ENCODE data around the gene CLDN11. TPM values are rescaled to one million over a fixed set of nuclear protein-coding genes. Genes with fewer than 3 reads are reported as not detected.

CLDN11 gene
- polyA plus RNA-seq, 1 of the 3 experiments (the other 2 are of a cell fraction) = 2.2 TPM

DNA sequence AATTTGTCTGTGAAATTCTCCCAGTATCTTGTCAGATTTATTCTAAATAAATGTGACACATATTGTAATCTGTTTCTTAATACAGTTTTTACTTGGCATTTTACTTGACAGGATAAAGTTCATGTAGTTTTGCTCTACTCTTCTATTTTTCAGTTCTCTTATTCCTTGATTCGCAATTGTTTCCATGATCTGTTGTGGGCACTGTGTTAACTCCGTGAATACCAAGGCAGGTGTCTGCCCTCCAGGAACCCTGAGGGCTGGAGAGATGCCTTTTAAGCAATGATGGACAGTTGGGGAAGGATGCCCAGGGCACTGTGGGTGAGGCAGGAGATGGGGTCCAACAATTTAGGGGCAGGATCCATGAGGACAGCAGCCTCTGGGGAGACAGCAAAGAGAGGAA, 3.1 kb downstream of the CLDN11 start:
- Histone ChIP-seq H3K27me3 (ENCODE audit: insufficient read depth) (no peaks in the 10 kb centered on the region), H3K4me2 (no peak overlapping the region), H3K9me3 (no peaks in the 10 kb centered on the region), H3F3A (replicated peaks; ENCODE audit: insufficient read depth) (no peaks in the 10 kb centered on the region), H3K4me1 (ENCODE audit: control insufficient read depth in 1 of 2, insufficient read depth in 2 of 2, low read depth in 1 of 2, low read length in 1 of 2) (peaks cover 0 to 18% of the 10 kb centered on the region in 2 experiments; a peak in 1 of 4 replicates), H4K20me1 (ENCODE audit: insufficient read depth) (no peaks in the 10 kb centered on the region), H2AFZ (ENCODE audit: low read depth) (no peak overlapping the region), H3K36me3 (replicated peaks in 1 of 2; ENCODE audit: control insufficient read depth in 1 of 2, insufficient read depth in 2 of 2, low read length in 1 of 2) (no peaks in the 10 kb centered on the region), H3K9me2 (no peaks in the 10 kb centered on the region), H3K9ac (no peak overlapping the region), H3K27ac (ENCODE audit: low read depth in 2 of 2, low read length in 1 of 2) (no peak overlapping the region), H3K79me2 (ENCODE audit: insufficient read depth) (no peaks in the 10 kb centered on the region), H3K4me3 (ENCODE audit: low read depth in 2 of 2, low read length in 1 of 2) (no peak overlapping the region)
- ChIA-PET POLR2A (no interaction called here), CTCF (interaction anchor here (1.7 to 2.8 kb wide), 2 partner anchors 389 to 390 kb away, joined by 5 to 16 read pairs; no protein-coding TSS in a partner anchor)
- TF ChIP-seq RAD21 (IDR thresholded peaks at IDR 0.05; ENCODE audit: low read length) (no peak), FOSL2 (IDR thresholded peaks at IDR 0.05; ENCODE audit: borderline replicate concordance, low read depth) (no peak), EP300 (IDR thresholded peaks at IDR 0.05; ENCODE audit: borderline replicate concordance in 1 of 2, low read depth in 1 of 2, low read length in 1 of 2) (no peak), MEF2A (IDR thresholded peaks at IDR 0.05; ENCODE audit: borderline replicate concordance, low read depth) (no peak)
- TF ChIP-seq, protein P1, sequence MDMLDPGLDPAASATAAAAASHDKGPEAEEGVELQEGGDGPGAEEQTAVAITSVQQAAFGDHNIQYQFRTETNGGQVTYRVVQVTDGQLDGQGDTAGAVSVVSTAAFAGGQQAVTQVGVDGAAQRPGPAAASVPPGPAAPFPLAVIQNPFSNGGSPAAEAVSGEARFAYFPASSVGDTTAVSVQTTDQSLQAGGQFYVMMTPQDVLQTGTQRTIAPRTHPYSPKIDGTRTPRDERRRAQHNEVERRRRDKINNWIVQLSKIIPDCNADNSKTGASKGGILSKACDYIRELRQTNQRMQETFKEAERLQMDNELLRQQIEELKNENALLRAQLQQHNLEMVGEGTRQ (IDR thresholded peaks at IDR 0.05; ENCODE audit: borderline replicate concordance, low read depth, low read length) = no peak
- TF ChIP-seq, protein P2, sequence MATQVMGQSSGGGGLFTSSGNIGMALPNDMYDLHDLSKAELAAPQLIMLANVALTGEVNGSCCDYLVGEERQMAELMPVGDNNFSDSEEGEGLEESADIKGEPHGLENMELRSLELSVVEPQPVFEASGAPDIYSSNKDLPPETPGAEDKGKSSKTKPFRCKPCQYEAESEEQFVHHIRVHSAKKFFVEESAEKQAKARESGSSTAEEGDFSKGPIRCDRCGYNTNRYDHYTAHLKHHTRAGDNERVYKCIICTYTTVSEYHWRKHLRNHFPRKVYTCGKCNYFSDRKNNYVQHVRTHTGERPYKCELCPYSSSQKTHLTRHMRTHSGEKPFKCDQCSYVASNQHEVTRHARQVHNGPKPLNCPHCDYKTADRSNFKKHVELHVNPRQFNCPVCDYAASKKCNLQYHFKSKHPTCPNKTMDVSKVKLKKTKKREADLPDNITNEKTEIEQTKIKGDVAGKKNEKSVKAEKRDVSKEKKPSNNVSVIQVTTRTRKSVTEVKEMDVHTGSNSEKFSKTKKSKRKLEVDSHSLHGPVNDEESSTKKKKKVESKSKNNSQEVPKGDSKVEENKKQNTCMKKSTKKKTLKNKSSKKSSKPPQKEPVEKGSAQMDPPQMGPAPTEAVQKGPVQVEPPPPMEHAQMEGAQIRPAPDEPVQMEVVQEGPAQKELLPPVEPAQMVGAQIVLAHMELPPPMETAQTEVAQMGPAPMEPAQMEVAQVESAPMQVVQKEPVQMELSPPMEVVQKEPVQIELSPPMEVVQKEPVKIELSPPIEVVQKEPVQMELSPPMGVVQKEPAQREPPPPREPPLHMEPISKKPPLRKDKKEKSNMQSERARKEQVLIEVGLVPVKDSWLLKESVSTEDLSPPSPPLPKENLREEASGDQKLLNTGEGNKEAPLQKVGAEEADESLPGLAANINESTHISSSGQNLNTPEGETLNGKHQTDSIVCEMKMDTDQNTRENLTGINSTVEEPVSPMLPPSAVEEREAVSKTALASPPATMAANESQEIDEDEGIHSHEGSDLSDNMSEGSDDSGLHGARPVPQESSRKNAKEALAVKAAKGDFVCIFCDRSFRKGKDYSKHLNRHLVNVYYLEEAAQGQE (IDR thresholded peaks at IDR 0.05; ENCODE audit: low read depth, low read length) = no peak
- TF ChIP-seq, protein P3, sequence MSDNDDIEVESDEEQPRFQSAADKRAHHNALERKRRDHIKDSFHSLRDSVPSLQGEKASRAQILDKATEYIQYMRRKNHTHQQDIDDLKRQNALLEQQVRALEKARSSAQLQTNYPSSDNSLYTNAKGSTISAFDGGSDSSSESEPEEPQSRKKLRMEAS (IDR thresholded peaks at IDR 0.05; ENCODE audit: low read depth) = no peak
- TF ChIP-seq, protein P4, sequence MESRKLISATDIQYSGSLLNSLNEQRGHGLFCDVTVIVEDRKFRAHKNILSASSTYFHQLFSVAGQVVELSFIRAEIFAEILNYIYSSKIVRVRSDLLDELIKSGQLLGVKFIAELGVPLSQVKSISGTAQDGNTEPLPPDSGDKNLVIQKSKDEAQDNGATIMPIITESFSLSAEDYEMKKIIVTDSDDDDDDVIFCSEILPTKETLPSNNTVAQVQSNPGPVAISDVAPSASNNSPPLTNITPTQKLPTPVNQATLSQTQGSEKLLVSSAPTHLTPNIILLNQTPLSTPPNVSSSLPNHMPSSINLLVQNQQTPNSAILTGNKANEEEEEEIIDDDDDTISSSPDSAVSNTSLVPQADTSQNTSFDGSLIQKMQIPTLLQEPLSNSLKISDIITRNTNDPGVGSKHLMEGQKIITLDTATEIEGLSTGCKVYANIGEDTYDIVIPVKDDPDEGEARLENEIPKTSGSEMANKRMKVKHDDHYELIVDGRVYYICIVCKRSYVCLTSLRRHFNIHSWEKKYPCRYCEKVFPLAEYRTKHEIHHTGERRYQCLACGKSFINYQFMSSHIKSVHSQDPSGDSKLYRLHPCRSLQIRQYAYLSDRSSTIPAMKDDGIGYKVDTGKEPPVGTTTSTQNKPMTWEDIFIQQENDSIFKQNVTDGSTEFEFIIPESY (IDR thresholded peaks at IDR 0.05; ENCODE audit: borderline replicate concordance, low read depth) = no peak
- TF ChIP-seq, protein P5, sequence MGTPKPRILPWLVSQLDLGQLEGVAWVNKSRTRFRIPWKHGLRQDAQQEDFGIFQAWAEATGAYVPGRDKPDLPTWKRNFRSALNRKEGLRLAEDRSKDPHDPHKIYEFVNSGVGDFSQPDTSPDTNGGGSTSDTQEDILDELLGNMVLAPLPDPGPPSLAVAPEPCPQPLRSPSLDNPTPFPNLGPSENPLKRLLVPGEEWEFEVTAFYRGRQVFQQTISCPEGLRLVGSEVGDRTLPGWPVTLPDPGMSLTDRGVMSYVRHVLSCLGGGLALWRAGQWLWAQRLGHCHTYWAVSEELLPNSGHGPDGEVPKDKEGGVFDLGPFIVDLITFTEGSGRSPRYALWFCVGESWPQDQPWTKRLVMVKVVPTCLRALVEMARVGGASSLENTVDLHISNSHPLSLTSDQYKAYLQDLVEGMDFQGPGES (IDR thresholded peaks at IDR 0.05; ENCODE audit: low read depth, low read length) = no peak
- WGBS (ENCODE audit: low lambda C conversion rate) = 83% methylated on average over 2 of the region's 2 CpGs
- no peak for DNase-seq

Measured in SK-N-SH (cell line).